ENCODE measurements around the gene FRMPD4.

- no peak for TF ChIP-seq CTCF (IDR thresholded peaks at IDR 0.05; ENCODE audit: low read length)
- TF ChIP-seq EZH2 (optimal IDR thresholded peaks at IDR 0.05; ENCODE audit: low read depth, low read length): no peak
- no peak for TF ChIP-seq EZH2phosphoT487 (IDR thresholded peaks at IDR 0.05; ENCODE audit: low read length)
Measured at GRCh38 chrX:12722314-12722713, 584.0 kb downstream of the FRMPD4 start.
